IMR-90 (cell line): ENCODE measurements around the gene ARHGDIA. TPM values are rescaled to one million over a fixed set of nuclear protein-coding genes. Genes with fewer than 3 reads are reported as not detected.
A peak's percentile ranks its signal among the peaks of the same experiment; 100 is the strongest.

ENCODE experiments used
- ATAC-seq: fragments of 200-7000 bp; cut with Tn5 transposase; 2 replicates; pipeline ENCODE4 v1.9.1; 2020; ENCODE audit warnings: low read depth, mild to moderate bottlenecking, moderate library complexity
- BruUV-seq: library from RNA; stranded (reverse); fragments of 400-500 nt; replicated peaks from 2 replicates; lab custom pipeline; 2021; lab: Mats Ljungman, UMichigan
- CTCF ChIA-PET: fragments of 300-600 bp; formaldehyde crosslinking; extraction: SDS; loops from one replicate; lab custom pipeline; 2021; ENCODE audit warnings: antibody characterized with exemption; lab: Yijun Ruan, JAX
- POLR2A ChIA-PET: fragments of 300-600 bp; sonication (Branson Sonifier 250); formaldehyde crosslinking; loops from one replicate; lab custom pipeline; 2022; ENCODE audit warnings: antibody characterized with exemption; ENCODE audit not compliant: unreplicated experiment; lab: Charles Lee
- DNase-seq: peaks from one replicate; pipeline ENCODE4 v3.0.0; 2013
- H2AFZ ChIP-seq: replicated peaks from 2 replicates; pipeline ENCODE3; 2013; ENCODE audit warnings: low read length, mild to moderate bottlenecking; ENCODE audit not compliant: poor library complexity
- H2AK5ac ChIP-seq: 2 replicates; pipeline ENCODE4 v1.6.1; 2013; ENCODE audit warnings: low read depth, low read length, inconsistent platforms
- H2AK9ac ChIP-seq: replicated peaks from 2 replicates; pipeline ENCODE3; 2013; ENCODE audit warnings: mild to moderate bottlenecking, low read depth, low read length, moderate library complexity; ENCODE audit not compliant: poor library complexity
- H2BK120ac ChIP-seq: 2 replicates; pipeline ENCODE4 v1.6.1; 2013; ENCODE audit warnings: low read depth, low read length, inconsistent platforms
- H2BK15ac ChIP-seq: 3 replicates; pipeline ENCODE4 v1.6.1; 2013; ENCODE audit warnings: low read depth, low read length, inconsistent platforms
- H2BK20ac ChIP-seq: 2 replicates; pipeline ENCODE4 v1.6.1; 2013; ENCODE audit warnings: low read depth, mild to moderate bottlenecking, inconsistent platforms, low read length, moderate library complexity
- H2BK5ac ChIP-seq: 2 replicates; pipeline ENCODE4 v1.6.1; 2013; ENCODE audit warnings: mild to moderate bottlenecking, low read depth, low read length, inconsistent platforms; ENCODE audit not compliant: poor library complexity, severe bottlenecking
- H3K14ac ChIP-seq: replicated peaks from 2 replicates; pipeline ENCODE4 v1.6.1; 2013; ENCODE audit warnings: low read depth, low read length, inconsistent platforms
- H3K18ac ChIP-seq: 2 replicates; pipeline ENCODE4 v1.6.1; 2013; ENCODE audit warnings: low read depth, low read length, control low read depth
- H3K23ac ChIP-seq: 2 replicates; pipeline ENCODE4 v1.6.1; 2013; ENCODE audit warnings: low read depth, low read length, inconsistent platforms
- H3K27ac ChIP-seq: 2 replicates; pipeline ENCODE4 v1.5.1; 2013; ENCODE audit warnings: mild to moderate bottlenecking, control low read depth, low read length; ENCODE audit not compliant: insufficient read depth
- H3K27me3 ChIP-seq: 2 replicates; pipeline ENCODE4 v1.6.1; 2013; ENCODE audit warnings: low read length; ENCODE audit not compliant: control insufficient read depth, insufficient read depth
- H3K36me3 ChIP-seq: 2 replicates; pipeline ENCODE4 v1.6.1; 2013; ENCODE audit warnings: low read length, mixed read lengths; ENCODE audit not compliant: control insufficient read depth, insufficient read depth
- H3K4ac ChIP-seq: 2 replicates; pipeline ENCODE4 v1.6.1; 2013; ENCODE audit warnings: low read depth, low read length, inconsistent platforms
- H3K4me1 ChIP-seq: 2 replicates; pipeline ENCODE4 v1.6.1; 2013; ENCODE audit warnings: low read length, mixed read lengths; ENCODE audit not compliant: control insufficient read depth, insufficient read depth
- H3K4me2 ChIP-seq: 2 replicates; pipeline ENCODE4 v1.6.1; 2013; ENCODE audit warnings: low read depth, mild to moderate bottlenecking, control low read depth, low read length, moderate library complexity
- H3K4me3 ChIP-seq: 2 replicates; pipeline ENCODE4 v1.5.1; 2013; ENCODE audit warnings: low read depth, mild to moderate bottlenecking, control low read depth, low read length, moderate library complexity; ENCODE audit not compliant: insufficient read depth
- H3K56ac ChIP-seq: 2 replicates; pipeline ENCODE4 v1.6.1; 2013; ENCODE audit warnings: low read length, inconsistent platforms; ENCODE audit not compliant: insufficient read depth; ENCODE audit errors: extremely low read depth
- H3K79me1 ChIP-seq, 2 experiments: 2 replicates each; pipeline ENCODE4 v1.6.1; 2013; ENCODE audit warnings: low read length in 2 of 2, inconsistent platforms in 1 of 2, low read depth in 1 of 2
- H3K9ac ChIP-seq: 2 replicates; pipeline ENCODE4 v1.6.1; 2013; ENCODE audit warnings: low read depth, low read length, control low read depth
- H3K9me1 ChIP-seq: 2 replicates; pipeline ENCODE4 v1.6.1; 2013; ENCODE audit warnings: low read length, inconsistent platforms; ENCODE audit not compliant: insufficient read depth
- H3K9me3 ChIP-seq: 2 replicates; pipeline ENCODE4 v1.6.1; 2013; ENCODE audit warnings: low read length; ENCODE audit not compliant: control insufficient read depth, insufficient read depth
- H4K20me1 ChIP-seq: 2 replicates; pipeline ENCODE4 v1.6.1; 2013; ENCODE audit warnings: low read length, inconsistent platforms; ENCODE audit not compliant: insufficient read depth
- H4K5ac ChIP-seq: 2 replicates; pipeline ENCODE4 v1.6.1; 2013; ENCODE audit warnings: mild to moderate bottlenecking, low read depth, low read length, control low read depth
- H4K8ac ChIP-seq, 2 experiments: 2 replicates each; pipeline ENCODE4 v1.6.1; 2013; ENCODE audit warnings: low read depth in 2 of 2, low read length in 2 of 2, control low read depth in 1 of 2, inconsistent platforms in 1 of 2
- H4K91ac ChIP-seq: 2 replicates; pipeline ENCODE4 v1.6.1; 2013; ENCODE audit warnings: low read depth, low read length, inconsistent platforms; ENCODE audit not compliant: insufficient read depth
- MXI1 ChIP-seq: IDR thresholded peaks from 2 replicates; pipeline ENCODE4 v1.6.1; 2012; ENCODE audit warnings: low read depth, mild to moderate bottlenecking, low read length, moderate library complexity, borderline replicate concordance
- POLR2A ChIP-seq: IDR thresholded peaks from 2 replicates; pipeline ENCODE4 v1.6.1; 2012; ENCODE audit warnings: mild to moderate bottlenecking, low read depth, low read length
- WGBS, 2 experiments: methylation state at CpG; one replicate each; pipeline versions ENCODE4 v1.1.5 to v1.1.7; 2013; ENCODE audit warnings: missing lambda C conversion rate in 2 of 2; ENCODE audit not compliant: insufficient read length in 1 of 2; ENCODE audit errors: extremely low coverage in 2 of 2; 5-methylcytosine and 5-hydroxymethylcytosine counted together
- dilution Hi-C: fragments of 300-500 bp; cut with HindIII; formaldehyde crosslinking; loops from one replicate; pipeline ENCODE4 v1.14.3; 2018; ENCODE audit warnings: low sequenced_read_pairs; ENCODE audit not compliant: unreplicated experiment
- in situ Hi-C: fragments of 300-500 bp; cut with MboI; formaldehyde crosslinking; loops from 3 replicates; pipeline ENCODE4 v1.14.3; 2019; ENCODE audit warnings: low sequenced_read_pairs, inconsistent platforms, mixed read lengths
- intact Hi-C: fragments of 100-400 bp; cut with micrococcal nuclease; formaldehyde crosslinking; loops from 2 replicates; pipeline ENCODE4 v1.10.0; 2022
- polyA plus RNA-seq, 3 experiments: library from polyadenylated mRNA; depleted of rRNA; stranded (reverse); fragments of >200 nt; gene quantifications; 2 replicates each; pipeline ENCODE4 v1.2.3, GENCODE V29; 2012; ENCODE audit warnings: low replicate concordance in 1 of 3
- total RNA-seq: library from RNA; depleted of rRNA; stranded (reverse); fragments of >200 nt; gene quantifications from 2 replicates; pipeline ENCODE4 v1.2.3, GENCODE V29; 2012

ARHGDIA gene
- total and polyA plus RNA-seq, 2 of the 4 experiments (the other 2 are of a cell fraction): 62.7 to 362 TPM

DNA sequence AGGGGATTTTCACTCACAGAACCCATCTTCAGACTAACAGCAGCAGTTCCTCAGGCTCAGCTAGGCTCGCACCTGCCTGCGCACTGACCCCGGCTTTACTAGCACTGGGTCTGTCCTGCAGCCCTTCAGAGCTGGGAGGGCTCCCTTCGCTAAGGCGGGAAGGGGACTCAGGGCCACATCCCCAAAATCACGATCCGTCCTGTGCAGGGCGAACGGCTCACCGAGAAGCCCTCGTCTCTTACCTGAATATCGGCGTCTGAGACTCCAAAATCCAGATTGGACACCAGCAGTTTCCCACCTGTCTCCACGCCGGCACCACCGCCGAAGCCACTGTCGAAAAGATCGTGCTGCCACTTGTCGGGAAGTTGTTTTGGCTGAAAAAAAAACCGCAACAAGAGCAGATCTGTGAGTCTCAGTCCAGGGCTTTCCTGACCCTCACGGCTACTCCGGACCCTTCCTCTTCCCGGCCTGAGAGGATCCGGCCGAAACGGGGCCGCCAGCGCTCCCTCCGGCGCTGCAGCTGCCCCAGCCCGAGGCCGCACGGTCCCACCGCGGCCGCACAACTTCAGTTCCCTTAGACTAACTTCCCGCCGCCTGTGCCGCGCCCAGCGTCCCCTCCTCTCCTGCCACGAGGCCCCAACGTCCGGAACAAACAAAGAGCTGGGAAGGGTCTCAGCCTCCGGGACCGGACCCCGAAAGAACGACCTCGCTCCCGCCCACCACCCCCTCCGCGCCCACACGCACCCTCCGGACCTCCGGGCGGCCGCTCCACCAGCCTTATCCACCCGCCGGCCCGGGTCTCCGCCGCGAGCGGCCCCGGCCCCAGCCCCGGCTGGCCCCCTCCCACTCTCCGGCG is 19.5 kb upstream of the ARHGDIA start:
- intact Hi-C loops (no loop called here), in situ Hi-C loops (no loop called here), dilution Hi-C loops (no loop called here)
- TF ChIP-seq POLR2A (no peak), MXI1 (peak; percentile 63; the same call in 1 of the 2 replicates)
- Histone ChIP-seq H4K91ac (peak overlapping the region; percentile 4; the same call in 1 of the 2 replicates), H3K27me3 (no peaks in the 10 kb centered on the region), H2BK15ac (no peak overlapping the region), H3K27ac (peak overlapping the region; percentile 75), H3K14ac (peak overlapping the region; percentile 86), H3K4me2 (peak overlapping the region; percentile 95), H2BK5ac (peak overlapping the region; percentile 23), H3K79me1 (peaks cover 41 to 74% of the 10 kb centered on the region in 2 experiments), H3K4me3 (peak overlapping the region; percentile 97), H4K5ac (no peak overlapping the region), H3K4ac (peak overlapping the region; percentile 75), H4K20me1 (peaks cover 16% of the 10 kb centered on the region), H4K8ac (peak overlapping the region in 1 of 2 experiments; percentile 69; a peak in 2 of 4 replicates), H2AFZ (peak overlapping the region; percentile 61), H2BK20ac (no peak overlapping the region), H3K18ac (no peak overlapping the region), H3K9me3 (no peaks in the 10 kb centered on the region), H3K56ac (peak overlapping the region; percentile 72), H3K9me1 (0 out of 2 replicates have a peak, but pooled peaks cover 4% of the 10 kb centered on the region), H2AK5ac (peak overlapping the region; percentile 66), H3K4me1 (peaks cover 4% of the 10 kb centered on the region; the same call in 1 of the 2 replicates), H3K36me3 (peaks cover 54% of the 10 kb centered on the region), H2AK9ac (peak overlapping the region; percentile 99), H2BK120ac (no peak overlapping the region), H3K9ac (peak overlapping the region; percentile 82), H3K23ac (peak overlapping the region; percentile 89)
- whole genome bisulfite sequencing, 2 experiments: 30% methylated on average over 21 of the region's 69 CpGs; no CpG with 5 or more reads in 1 of the 2 experiments
- ChIA-PET POLR2A (interaction anchor here (0.5 kb wide), 1 partner anchor 207 kb away, joined by 8 read pairs; the partner anchor contains the start of genes ARL16 and HGS), CTCF (no interaction called here)
- no peak for DNase-seq
- BruUV-seq: no TSS peak
- peak; percentile 6 for ATAC-seq
